Naive thymus-derived CD4-positive, alpha-beta T cell (primary cell): ENCODE data around the gene HSCB. TPM values are rescaled to one million over a fixed set of nuclear protein-coding genes. Genes with fewer than 3 reads are reported as not detected.
A peak's percentile ranks its signal among the peaks of the same experiment; 100 is the strongest.

Experiments
- ATAC-seq: fragments of 150-1000 bp; cut with Tn5 transposase; 2 replicates; pipeline ENCODE4 v1.10.0; 2021; ENCODE audit warnings: mild to moderate bottlenecking, moderate library complexity
- CTCF ChIA-PET: fragments of 350-600 bp; sonication (Branson Sonifier 250); formaldehyde crosslinking; loops from one replicate; lab custom pipeline; 2021; ENCODE audit warnings: antibody characterized with exemption; lab: Charles Lee
- POLR2A ChIA-PET: fragments of 350-600 bp; sonication (Branson Sonifier 250); formaldehyde crosslinking; loops from one replicate; lab custom pipeline; 2021; ENCODE audit warnings: antibody characterized with exemption, inconsistent platforms; lab: Charles Lee
- DNase-seq, 9 donors: peaks; one replicate each; pipeline versions ENCODE4 v3.0.0 to v3.0.0-alpha.2; 2020 to 2022; ENCODE audit warnings: mixed read lengths in 1 of 9
- H3K27ac ChIP-seq: one replicate; pipeline ENCODE4 v1.7.0; 2013; ENCODE audit warnings: mild to moderate bottlenecking, low read depth, low read length, moderate library complexity
- H3K27me3 ChIP-seq, 2 donors: one replicate each; pipeline ENCODE4 v1.7.0; 2013; ENCODE audit warnings: low read length in 2 of 2, mild to moderate bottlenecking in 2 of 2, moderate library complexity in 2 of 2; ENCODE audit not compliant: control insufficient read depth in 2 of 2, insufficient read depth in 2 of 2
- H3K36me3 ChIP-seq, 3 experiments: 1 replicate in 2 of 3; 2 replicates in 1 of 3; pipeline ENCODE4 v1.7.0; 2013; ENCODE audit warnings: low read length in 3 of 3, mild to moderate bottlenecking in 3 of 3, moderate library complexity in 1 of 3; ENCODE audit not compliant: insufficient read depth in 3 of 3, control insufficient read depth in 2 of 3
- H3K4me1 ChIP-seq, 2 donors: one replicate each; pipeline ENCODE4 v1.7.0; 2013; ENCODE audit warnings: low read length in 2 of 2, mild to moderate bottlenecking in 2 of 2, moderate library complexity in 1 of 2; ENCODE audit not compliant: control insufficient read depth in 2 of 2, insufficient read depth in 2 of 2
- H3K4me3 ChIP-seq: 2 replicates; pipeline ENCODE4 v1.7.0; 2013; ENCODE audit warnings: mild to moderate bottlenecking, low read length
- H3K9me3 ChIP-seq, 3 experiments: 1 replicate in 2 of 3; 2 replicates in 1 of 3; pipeline ENCODE4 v1.7.0; 2013; ENCODE audit warnings: low read length in 3 of 3; ENCODE audit not compliant: control insufficient read depth in 2 of 3
- H3K27ac Mint-ChIP-seq, 9 donors: one replicate each; pipeline ENCODE4 v1.8.0; 2020 to 2022; ENCODE audit warnings: mixed read lengths in 9 of 9, mild to moderate bottlenecking in 8 of 9, moderate library complexity in 5 of 9, inconsistent platforms in 2 of 9
- H3K27me3 Mint-ChIP-seq, 5 donors: one replicate each; pipeline ENCODE4 v1.8.0; 2021 to 2022; ENCODE audit warnings: mixed read lengths in 5 of 5, mild to moderate bottlenecking in 1 of 5
- H3K36me3 Mint-ChIP-seq, 5 donors: one replicate each; pipeline ENCODE4 v1.8.0; 2020 to 2022; ENCODE audit warnings: mixed read lengths in 5 of 5, mild to moderate bottlenecking in 3 of 5, inconsistent platforms in 1 of 5
- H3K4me1 Mint-ChIP-seq, 7 donors: one replicate each; pipeline ENCODE4 v1.8.0; 2020 to 2022; ENCODE audit warnings: mixed read lengths in 7 of 7, mild to moderate bottlenecking in 3 of 7, inconsistent platforms in 1 of 7
- H3K4me3 Mint-ChIP-seq, 10 donors: one replicate each; pipeline ENCODE4 v1.8.0; 2020 to 2022; ENCODE audit warnings: mild to moderate bottlenecking in 10 of 10, mixed read lengths in 10 of 10, moderate library complexity in 6 of 10, inconsistent platforms in 2 of 10
- H3K9me3 Mint-ChIP-seq, 11 donors: one replicate each; pipeline ENCODE4 v1.8.0; 2020 to 2022; ENCODE audit warnings: mixed read lengths in 11 of 11, mild to moderate bottlenecking in 4 of 11, inconsistent platforms in 1 of 11, moderate library complexity in 1 of 11
- intact Hi-C, 2 donors: fragments of 100-400 bp; cut with micrococcal nuclease; formaldehyde crosslinking; loops; one replicate each; pipeline ENCODE4 v1.15.1; 2023
- polyA plus RNA-seq, 2 donors: library from polyadenylated mRNA; unstranded; fragments of 300-500 nt; fragmentation: Illumina TruSeq; gene quantifications; one replicate each; pipeline ENCODE4 v1.2.3, GENCODE V29; 2021
- total RNA-seq, 6 experiments: library from RNA in 5 of 6; stranded (reverse) in 5 of 6; gene quantifications; 1 replicate in 5 of 6; 2 replicates in 1 of 6; pipeline ENCODE4 v1.2.3 and lab custom pipeline; 2021 to 2026

The HSCB gene
- total and polyA plus RNA-seq, 7 experiments from 2014 or later, result 6.7 to 10.9 (median 8.9) TPM

- CTCF ChIA-PET, result no interaction called here
- no peak overlapping the region for H3K4me3 ChIP-seq
- no peak for ATAC-seq
- peaks cover 0 to 6% (median 0%) of the 10 kb centered on the region in 3 experiments for H3K36me3 ChIP-seq
- H3K27me3 ChIP-seq, result no peaks in the 10 kb centered on the region
- intact Hi-C loops, result no loop called here
- H3K9me3 ChIP-seq, result no peaks in the 10 kb centered on the region
- POLR2A ChIA-PET, result no interaction called here
- Mint-ChIP-seq H3K27ac (no peak overlapping the region), H3K4me1 (peaks cover 0 to 24% (median 0%) of the 10 kb centered on the region in 7 donors), H3K27me3 (no peaks in the 10 kb centered on the region), H3K9me3 (peaks cover 0 to 3% (median 0%) of the 10 kb centered on the region in 11 donors), H3K36me3 (peaks cover 4 to 33% (median 21%) of the 10 kb centered on the region in 5 donors), H3K4me3 (no peak overlapping the region)
- DNase-seq, result no peak
- no peak overlapping the region for H3K27ac ChIP-seq
- H3K4me1 ChIP-seq, result no peaks in the 10 kb centered on the region
These were observed 23.8 kb upstream of the HSCB start for GRCh38 chr22:28718044-28718443.

GRCh38 chr22:28728002-28728401 is 13.8 kb upstream of the HSCB start:
- Histone ChIP-seq H3K27ac (no peak overlapping the region), H3K4me3 (no peak overlapping the region), H3K9me3 (no peaks in the 10 kb centered on the region), H3K4me1 (no peaks in the 10 kb centered on the region), H3K27me3 (no peaks in the 10 kb centered on the region), H3K36me3 (peaks cover 0 to 4% (median 0%) of the 10 kb centered on the region in 3 experiments)
- H3K4me3 Mint-ChIP-seq, result no peak overlapping the region
- H3K27me3 Mint-ChIP-seq, result no peaks in the 10 kb centered on the region
- peaks cover 0 to 1% (median 0%) of the 10 kb centered on the region in 11 donors for H3K9me3 Mint-ChIP-seq
- ChIA-PET CTCF (no interaction called here), POLR2A (no interaction called here)
- no peak overlapping the region for H3K27ac Mint-ChIP-seq
- peaks cover 0 to 9% (median 0%) of the 10 kb centered on the region in 7 donors for H3K4me1 Mint-ChIP-seq
- DNase-seq (no peak), ATAC-seq (no peak)
- H3K36me3 Mint-ChIP-seq, result peaks cover 5 to 38% (median 12%) of the 10 kb centered on the region in 5 donors
- intact Hi-C loops, result no loop called here

GRCh38 chr22:28728621-28729313 is 13.1 kb upstream of the HSCB start:
- Mint-ChIP-seq H3K27me3 (no peaks in the 10 kb centered on the region), H3K9me3 (peaks cover 0 to 1% (median 0%) of the 10 kb centered on the region in 11 donors), H3K4me1 (peaks cover 0 to 9% (median 0%) of the 10 kb centered on the region in 7 donors), H3K27ac (peak overlapping the region in 1 of 9 donors; percentile 30), H3K4me3 (no peak overlapping the region), H3K36me3 (peaks cover 5 to 39% (median 13%) of the 10 kb centered on the region in 5 donors)
- Histone ChIP-seq H3K4me3 (no peak overlapping the region), H3K4me1 (no peaks in the 10 kb centered on the region), H3K27me3 (no peaks in the 10 kb centered on the region), H3K36me3 (peaks cover 0 to 6% (median 0%) of the 10 kb centered on the region in 3 experiments), H3K27ac (no peak overlapping the region), H3K9me3 (no peaks in the 10 kb centered on the region)
- POLR2A ChIA-PET, result no interaction called here
- ATAC-seq (no peak), DNase-seq (no peak)
- intact Hi-C loops, result no loop called here
- CTCF ChIA-PET, result no interaction called here

GRCh38 chr22:28730179-28730578 is 11.7 kb upstream of the HSCB start:
- Mint-ChIP-seq H3K4me1 (peaks cover 0 to 9% (median 0%) of the 10 kb centered on the region in 7 donors), H3K36me3 (peaks cover 7 to 34% (median 15%) of the 10 kb centered on the region in 5 donors), H3K27me3 (no peaks in the 10 kb centered on the region), H3K4me3 (no peak overlapping the region), H3K27ac (peak overlapping the region in 2 of 9 donors; percentile 36 to 77), H3K9me3 (peaks cover 0 to 1% (median 0%) of the 10 kb centered on the region in 11 donors)
- Histone ChIP-seq H3K36me3 (peaks cover 0 to 12% (median 0%) of the 10 kb centered on the region in 3 experiments), H3K4me3 (no peak overlapping the region), H3K9me3 (no peaks in the 10 kb centered on the region), H3K27ac (no peak overlapping the region), H3K27me3 (no peaks in the 10 kb centered on the region), H3K4me1 (no peaks in the 10 kb centered on the region)
- intact Hi-C loops, result no loop called here
- ChIA-PET CTCF (interaction anchor here (1.1 kb wide), 1 partner anchor 98 kb away, joined by 3 read pairs; no protein-coding TSS in a partner anchor), POLR2A (interaction anchor here (0.6 kb wide), 1 partner anchor 15 kb away, joined by 3 read pairs; no protein-coding TSS in a partner anchor)
- ATAC-seq (no peak), DNase-seq (no peak)

GRCh38 chr22:28734393-28734792 is 7.4 kb upstream of the HSCB start:
- no peaks in the 10 kb centered on the region for H3K9me3 ChIP-seq
- Mint-ChIP-seq H3K9me3 (no peaks in the 10 kb centered on the region), H3K27ac (no peak overlapping the region), H3K4me1 (peaks cover 0 to 19% (median 5%) of the 10 kb centered on the region in 7 donors), H3K4me3 (no peak overlapping the region), H3K36me3 (peaks cover 5 to 19% (median 10%) of the 10 kb centered on the region in 5 donors), H3K27me3 (no peaks in the 10 kb centered on the region)
- intact Hi-C loops, result no loop called here
- POLR2A ChIA-PET, result no interaction called here
- CTCF ChIA-PET, result no interaction called here
- no peaks in the 10 kb centered on the region for H3K4me1 ChIP-seq
- H3K27ac ChIP-seq, result no peak overlapping the region
- DNase-seq (no peak), ATAC-seq (no peak)
- peaks cover 0 to 12% (median 0%) of the 10 kb centered on the region in 3 experiments for H3K36me3 ChIP-seq
- no peaks in the 10 kb centered on the region for H3K27me3 ChIP-seq
- no peak overlapping the region for H3K4me3 ChIP-seq

- H3K27ac Mint-ChIP-seq, result peak overlapping the region in 1 of 9 donors; percentile 30
- ChIA-PET CTCF (no interaction called here), POLR2A (no interaction called here)
- no peaks in the 10 kb centered on the region for H3K27me3 Mint-ChIP-seq
- Histone ChIP-seq H3K27me3 (no peaks in the 10 kb centered on the region), H3K27ac (no peak overlapping the region), H3K9me3 (no peaks in the 10 kb centered on the region), H3K36me3 (peaks cover 0 to 12% (median 0%) of the 10 kb centered on the region in 3 experiments), H3K4me3 (no peak overlapping the region), H3K4me1 (peaks cover 0 to 4% of the 10 kb centered on the region in 2 donors)
- intact Hi-C loops, result no loop called here
- no peak overlapping the region for H3K4me3 Mint-ChIP-seq
- no peaks in the 10 kb centered on the region for H3K9me3 Mint-ChIP-seq
- DNase-seq (no peak), ATAC-seq (no peak)
- H3K36me3 Mint-ChIP-seq, result peaks cover 5 to 15% (median 9%) of the 10 kb centered on the region in 5 donors
- H3K4me1 Mint-ChIP-seq, result peaks cover 5 to 38% (median 17%) of the 10 kb centered on the region in 7 donors
These were observed 5.3 kb upstream of the HSCB start for GRCh38 chr22:28736301-28737155.
